ENCODE results near the gene FAM20C.

GRCh38 chr7:197413-198335 is 5.3 kb downstream of the FAM20C start:
- TF ChIP-seq, protein P1, sequence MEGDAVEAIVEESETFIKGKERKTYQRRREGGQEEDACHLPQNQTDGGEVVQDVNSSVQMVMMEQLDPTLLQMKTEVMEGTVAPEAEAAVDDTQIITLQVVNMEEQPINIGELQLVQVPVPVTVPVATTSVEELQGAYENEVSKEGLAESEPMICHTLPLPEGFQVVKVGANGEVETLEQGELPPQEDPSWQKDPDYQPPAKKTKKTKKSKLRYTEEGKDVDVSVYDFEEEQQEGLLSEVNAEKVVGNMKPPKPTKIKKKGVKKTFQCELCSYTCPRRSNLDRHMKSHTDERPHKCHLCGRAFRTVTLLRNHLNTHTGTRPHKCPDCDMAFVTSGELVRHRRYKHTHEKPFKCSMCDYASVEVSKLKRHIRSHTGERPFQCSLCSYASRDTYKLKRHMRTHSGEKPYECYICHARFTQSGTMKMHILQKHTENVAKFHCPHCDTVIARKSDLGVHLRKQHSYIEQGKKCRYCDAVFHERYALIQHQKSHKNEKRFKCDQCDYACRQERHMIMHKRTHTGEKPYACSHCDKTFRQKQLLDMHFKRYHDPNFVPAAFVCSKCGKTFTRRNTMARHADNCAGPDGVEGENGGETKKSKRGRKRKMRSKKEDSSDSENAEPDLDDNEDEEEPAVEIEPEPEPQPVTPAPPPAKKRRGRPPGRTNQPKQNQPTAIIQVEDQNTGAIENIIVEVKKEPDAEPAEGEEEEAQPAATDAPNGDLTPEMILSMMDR (conservative IDR thresholded peaks at IDR 0.05; ENCODE audit: low read depth, low read length): no peak
- TF ChIP-seq EZH2 (IDR thresholded peaks at IDR 0.05; ENCODE audit: borderline replicate concordance, low read depth, low read length, poor library complexity, severe bottlenecking): no peak

All from A673 (cell line).